Endothelial cell of umbilical vein (primary cell): ENCODE results near the gene GLCE. TPM values are rescaled to one million over a fixed set of nuclear protein-coding genes. Genes with fewer than 3 reads are reported as not detected.

Source experiments
- BruUV-seq: library from RNA; stranded (reverse); fragments of 400-500 nt; replicated peaks from 2 replicates; lab custom pipeline; 2021; lab: Mats Ljungman, UMichigan
- CTCF ChIA-PET: fragments of 300-600, 350-600 bp; sonication (Branson Sonifier 250); formaldehyde crosslinking; loops from one replicate; lab custom pipeline; 2021; ENCODE audit warnings: antibody characterized with exemption, inconsistent platforms; lab: Charles Lee
- POLR2A ChIA-PET: fragments of 300-600, 350-600 bp; sonication (Branson Sonifier 250); formaldehyde crosslinking; loops from one replicate; lab custom pipeline; 2021; ENCODE audit warnings: antibody characterized with exemption, inconsistent platforms; lab: Charles Lee
- DNase-seq: peaks from one replicate; pipeline ENCODE4 v3.0.0-alpha.2; 2011; ENCODE audit warnings: low read depth, low spot score
- FAIRE-seq: peaks from 2 replicates; lab custom pipeline; 2011; peaks lifted over from hg19 to GRCh38; lab: Jason Lieb, UNC
- H2AFZ ChIP-seq: 2 replicates; pipeline ENCODE4 v1.6.0; 2012; ENCODE audit warnings: low read depth, low read length, control low read depth, inconsistent platforms
- H3K27ac ChIP-seq: 2 replicates; pipeline ENCODE4 v1.5.1; 2011; ENCODE audit warnings: low read depth, mild to moderate bottlenecking, control low read depth, low read length, moderate library complexity; ENCODE audit not compliant: insufficient read depth
- H3K27me3 ChIP-seq, 2 experiments: 2 replicates each; pipeline versions ENCODE4 v1.6.0 to v1.6.1; 2011; ENCODE audit warnings: low read length in 2 of 2, mixed read lengths in 1 of 2; ENCODE audit not compliant: control insufficient read depth in 2 of 2, insufficient read depth in 2 of 2
- H3K36me3 ChIP-seq, 2 experiments: 2 replicates in 1 of 2; 3 replicates in 1 of 2; pipeline ENCODE4 v1.5.1; 2011; ENCODE audit warnings: low read length in 2 of 2, mild to moderate bottlenecking in 1 of 2, moderate library complexity in 1 of 2; ENCODE audit not compliant: control insufficient read depth in 2 of 2, insufficient read depth in 2 of 2; ENCODE audit errors: extremely low read depth in 1 of 2
- H3K4me1 ChIP-seq: 3 replicates; pipeline ENCODE4 v1.5.1; 2011; ENCODE audit warnings: mild to moderate bottlenecking, low read length; ENCODE audit not compliant: control insufficient read depth, insufficient read depth; ENCODE audit errors: extremely low read depth
- H3K4me2 ChIP-seq: 2 replicates; pipeline ENCODE4 v1.6.1; 2011; ENCODE audit warnings: low read length, control low read depth, mixed read lengths; ENCODE audit not compliant: insufficient read depth
- H3K4me3 ChIP-seq, 3 experiments: fragments of 200-600 bp in 1 of 3; sonication (generic), shearing (Covaris generic) in 1 of 3; replicated peaks in 1 of 3; 2 replicates each; pipeline ENCODE4 v1.5.1; 2011 to 2016; ENCODE audit warnings: control low read depth in 3 of 3, low read length in 3 of 3, mild to moderate bottlenecking in 2 of 3, inconsistent platforms in 1 of 3, low read depth in 1 of 3, moderate library complexity in 1 of 3; ENCODE audit not compliant: insufficient read depth in 1 of 3
- H3K79me2 ChIP-seq: 2 replicates; pipeline ENCODE4 v1.6.0; 2012; ENCODE audit warnings: low read length, inconsistent platforms; ENCODE audit not compliant: control insufficient read depth, insufficient read depth
- H3K9ac ChIP-seq: replicated peaks from 2 replicates; pipeline ENCODE3; 2011; ENCODE audit warnings: low read length, control low read depth; ENCODE audit not compliant: insufficient read depth; ENCODE audit errors: extremely low read depth
- H3K9me1 ChIP-seq: replicated peaks from 3 replicates; pipeline ENCODE4 v1.6.0; 2011; ENCODE audit warnings: mild to moderate bottlenecking, low read length; ENCODE audit not compliant: control insufficient read depth, insufficient read depth; ENCODE audit errors: extremely low read depth
- H3K9me3 ChIP-seq: replicated peaks from 2 replicates; pipeline ENCODE4 v1.5.1; 2012; ENCODE audit warnings: low read length, inconsistent platforms; ENCODE audit not compliant: control insufficient read depth, insufficient read depth
- H4K20me1 ChIP-seq: replicated peaks from 2 replicates; pipeline ENCODE3; 2011; ENCODE audit warnings: mild to moderate bottlenecking, low read length; ENCODE audit not compliant: control insufficient read depth, insufficient read depth; ENCODE audit errors: extremely low read depth
- CTCF ChIP-seq, 2 donors: IDR thresholded peaks; 1 replicate in 1 of 2; 2 replicates in 1 of 2; pipeline ENCODE4 v1.5.1; 2011; ENCODE audit warnings: low read length in 2 of 2, mild to moderate bottlenecking in 2 of 2, moderate library complexity in 2 of 2, control low read depth in 1 of 2, inconsistent platforms in 1 of 2, low read depth in 1 of 2; ENCODE audit not compliant: insufficient read depth in 1 of 2; ENCODE audit errors: extremely low read depth in 1 of 2
- EZH2 ChIP-seq: IDR thresholded peaks from 2 replicates; pipeline ENCODE4 v1.6.1; 2012; ENCODE audit warnings: borderline replicate concordance, low read depth, mild to moderate bottlenecking, moderate library complexity, low read length, inconsistent platforms; ENCODE audit not compliant: severe bottlenecking
- FOS ChIP-seq: IDR thresholded peaks from 2 replicates; pipeline ENCODE4 v1.6.1; 2011; ENCODE audit warnings: mild to moderate bottlenecking, low read length, moderate library complexity, borderline replicate concordance; ENCODE audit not compliant: insufficient read depth
- GATA2 ChIP-seq: IDR thresholded peaks from 2 replicates; pipeline ENCODE4 v1.7.0; 2011; ENCODE audit warnings: low read depth, mild to moderate bottlenecking, moderate library complexity, mixed read lengths, low read length; ENCODE audit not compliant: insufficient read length, insufficient read depth
- JUN ChIP-seq: IDR thresholded peaks from 2 replicates; pipeline ENCODE4 v1.6.1; 2011; ENCODE audit warnings: borderline replicate concordance, low read depth; ENCODE audit not compliant: insufficient read length, insufficient read depth
- MYC ChIP-seq: IDR thresholded peaks from one replicate; pipeline ENCODE4 v1.6.1; 2011; ENCODE audit warnings: mild to moderate bottlenecking, low read depth, low read length
- POLR2A ChIP-seq: IDR thresholded peaks from 2 replicates; pipeline ENCODE4 v1.6.1; 2012; ENCODE audit warnings: low read depth, mild to moderate bottlenecking, control low read depth, low read length
- POLR2AphosphoS5 ChIP-seq: IDR thresholded peaks from 2 replicates; pipeline ENCODE4 v1.6.1; 2012; ENCODE audit warnings: low read depth, mild to moderate bottlenecking, control low read depth, low read length, moderate library complexity; ENCODE audit not compliant: insufficient read depth
- dilution Hi-C: fragments of 300-500 bp; cut with MboI; formaldehyde crosslinking; loops from one replicate; pipeline ENCODE4 v1.15.0; 2019; ENCODE audit warnings: low sequenced_read_pairs; ENCODE audit not compliant: extremely low pct_ligation_motif_present
- intact Hi-C: fragments of 100-400 bp; cut with micrococcal nuclease; formaldehyde crosslinking; loops from one replicate; pipeline ENCODE4 v1.10.0; 2022
- polyA plus RNA-seq, 4 experiments: library from polyadenylated mRNA; depleted of rRNA in 3 of 4; stranded (reverse) in 3 of 4; unstranded in 1 of 4; fragments of >200 nt; gene quantifications; 2 replicates each; pipeline versions ENCODE4 v1.2.1 to v1.2.3, GENCODE V29; 2011 to 2012; ENCODE audit warnings: missing spikeins in 1 of 4
- total RNA-seq: library from RNA; stranded (reverse); gene quantifications from 2 replicates; pipeline ENCODE4 v1.2.3, GENCODE V29; 2021
- TF ChIP-seq, protein P1 (sequence below): IDR thresholded peaks from 2 replicates; pipeline ENCODE4 v1.6.1; 2011; ENCODE audit not compliant: insufficient read depth, insufficient read length

Gene GLCE
- total and polyA plus RNA-seq, 2 donors (not counting 3 experiments of a cell fraction or from before 2014, with no cell fraction given): 48.1 to 86.6 TPM

GRCh38 chr15:69117431-69117871 is 43.0 kb upstream of the GLCE start:
- no peak for FAIRE-seq
- Histone ChIP-seq H3K27me3 (peaks cover 34 to 43% of the 10 kb centered on the region in 2 experiments), H3K27ac (no peak overlapping the region), H3K79me2 (no peaks in the 10 kb centered on the region), H3K9me3 (no peaks in the 10 kb centered on the region), H3K4me2 (no peak overlapping the region), H3K4me3 (no peak overlapping the region), H3K9ac (no peak overlapping the region), H3K9me1 (no peaks in the 10 kb centered on the region), H3K36me3 (no peaks in the 10 kb centered on the region), H2AFZ (no peak overlapping the region), H3K4me1 (no peaks in the 10 kb centered on the region), H4K20me1 (no peaks in the 10 kb centered on the region)
- no TSS peak for BruUV-seq
- no peak for TF ChIP-seq CTCF (IDR thresholded peaks at IDR 0.05; ENCODE audit: extremely low read depth in 1 of 2, insufficient read depth in 1 of 2, low read depth in 1 of 2, low read length in 2 of 2)
- TF ChIP-seq, protein P1, sequence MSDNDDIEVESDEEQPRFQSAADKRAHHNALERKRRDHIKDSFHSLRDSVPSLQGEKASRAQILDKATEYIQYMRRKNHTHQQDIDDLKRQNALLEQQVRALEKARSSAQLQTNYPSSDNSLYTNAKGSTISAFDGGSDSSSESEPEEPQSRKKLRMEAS: no peak
- TF ChIP-seq POLR2A: no peak
- no peak for TF ChIP-seq MYC
- TF ChIP-seq EZH2: no peak
- no peak for TF ChIP-seq FOS
- TF ChIP-seq POLR2AphosphoS5: no peak
- TF ChIP-seq JUN: no peak
- TF ChIP-seq GATA2: no peak
- ChIA-PET CTCF (interaction anchor here (0.9 to 1.2 kb wide), 3 partner anchors 10 to 58 kb away, joined by 3 to 5 read pairs (median 3); no protein-coding TSS in a partner anchor), POLR2A (no interaction called here)
- dilution Hi-C loops (no loop called here), intact Hi-C loops (no loop called here)
- DNase-seq: no peak
